ENCODE data around the gene SMIM10L2A. TPM values are rescaled to one million over a fixed set of nuclear protein-coding genes. Genes with fewer than 3 reads are reported as not detected.

Gene SMIM10L2A
- total and polyA plus RNA-seq, 2 of the 8 experiments (the other 6 are each of a cell fraction or from before 2014, with no cell fraction given) = 5.0 to 7.5 TPM

DNA sequence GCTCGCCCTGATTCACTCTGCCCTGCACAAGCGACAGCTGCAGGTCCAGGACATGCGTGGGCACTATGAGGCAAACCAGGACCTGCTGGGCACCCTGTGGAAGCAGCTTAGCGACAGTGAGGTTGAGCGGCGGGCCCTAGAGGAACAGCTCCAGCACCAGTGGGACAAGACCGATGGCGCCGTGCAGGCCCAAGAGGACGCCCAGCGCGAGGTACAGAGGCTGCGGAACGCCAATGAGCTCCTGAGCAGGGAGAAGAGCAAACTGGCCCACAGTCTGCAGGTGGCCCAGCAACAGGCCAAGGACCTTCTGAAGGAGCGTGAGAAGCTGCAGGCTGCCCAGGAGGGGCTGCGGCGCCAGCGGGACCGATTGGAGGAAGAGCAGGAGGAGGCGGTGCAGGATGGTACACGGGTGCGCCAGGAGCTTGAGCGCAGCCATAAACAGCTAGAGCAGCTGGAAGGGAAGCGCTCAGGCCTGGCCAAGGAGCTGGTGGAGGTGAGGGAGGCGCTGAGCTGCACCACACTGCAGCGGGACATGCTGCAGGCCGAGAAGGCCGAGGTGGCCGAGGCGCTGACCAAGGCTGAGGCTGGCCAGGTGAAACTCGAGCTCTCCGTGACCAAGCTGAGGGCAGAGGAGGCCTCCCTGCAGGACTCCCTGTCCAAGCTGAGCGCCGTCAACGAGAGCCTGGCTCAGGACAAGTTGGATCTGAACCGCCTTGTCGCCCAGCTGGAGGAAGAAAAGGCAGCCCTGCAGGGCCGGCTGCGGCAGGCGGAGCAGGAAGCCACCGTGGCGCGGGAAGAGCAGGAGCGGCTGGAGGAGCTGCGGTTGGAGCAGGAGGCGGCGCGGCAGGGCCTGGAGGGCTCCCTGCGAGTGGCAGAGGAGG is 12.8 kb downstream of the SMIM10L2A start:
- H3K4me1 ChIP-seq (replicated peaks in 1 of 4; ENCODE audit: control insufficient read depth in 3 of 4, insufficient read depth in 4 of 4, low read length in 3 of 4) = no peaks in the 10 kb centered on the region; a peak in 2 of 7 replicates
- no peak overlapping the region for H2BK5ac ChIP-seq (ENCODE audit: low read depth, low read length)
- CTCF ChIA-PET (ENCODE audit: partially characterized antibody) = interaction anchor here (0.6 to 3.2 kb wide), 13 partner anchors 8 to 497 kb away, joined by 3 to 13 read pairs (median 4); no protein-coding TSS in a partner anchor
- TF ChIP-seq MAFK (IDR thresholded peaks at IDR 0.05; ENCODE audit: low read depth, low read length) (no peak), POLR2AphosphoS5 (IDR thresholded peaks at IDR 0.05; ENCODE audit: low read depth, low read length) (no peak), CHD1 (IDR thresholded peaks at IDR 0.05; ENCODE audit: low read depth, low read length) (no peak), TAF7 (optimal IDR thresholded peaks at IDR 0.05; ENCODE audit: borderline replicate concordance, low read depth, low read length) (no peak), BACH1 (IDR thresholded peaks at IDR 0.05; ENCODE audit: low read length) (no peak), TCF12 (IDR thresholded peaks at IDR 0.05; ENCODE audit: low read depth, low read length) (no peak), YY1 (IDR thresholded peaks at IDR 0.05; ENCODE audit: low read depth, low read length) (no peak), RNF2 (IDR thresholded peaks at IDR 0.05; ENCODE audit: borderline replicate concordance, low read depth, low read length, missing control alignments, poor library complexity, severe bottlenecking) (no peak)
- TF ChIP-seq, protein P1, sequence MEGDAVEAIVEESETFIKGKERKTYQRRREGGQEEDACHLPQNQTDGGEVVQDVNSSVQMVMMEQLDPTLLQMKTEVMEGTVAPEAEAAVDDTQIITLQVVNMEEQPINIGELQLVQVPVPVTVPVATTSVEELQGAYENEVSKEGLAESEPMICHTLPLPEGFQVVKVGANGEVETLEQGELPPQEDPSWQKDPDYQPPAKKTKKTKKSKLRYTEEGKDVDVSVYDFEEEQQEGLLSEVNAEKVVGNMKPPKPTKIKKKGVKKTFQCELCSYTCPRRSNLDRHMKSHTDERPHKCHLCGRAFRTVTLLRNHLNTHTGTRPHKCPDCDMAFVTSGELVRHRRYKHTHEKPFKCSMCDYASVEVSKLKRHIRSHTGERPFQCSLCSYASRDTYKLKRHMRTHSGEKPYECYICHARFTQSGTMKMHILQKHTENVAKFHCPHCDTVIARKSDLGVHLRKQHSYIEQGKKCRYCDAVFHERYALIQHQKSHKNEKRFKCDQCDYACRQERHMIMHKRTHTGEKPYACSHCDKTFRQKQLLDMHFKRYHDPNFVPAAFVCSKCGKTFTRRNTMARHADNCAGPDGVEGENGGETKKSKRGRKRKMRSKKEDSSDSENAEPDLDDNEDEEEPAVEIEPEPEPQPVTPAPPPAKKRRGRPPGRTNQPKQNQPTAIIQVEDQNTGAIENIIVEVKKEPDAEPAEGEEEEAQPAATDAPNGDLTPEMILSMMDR (IDR thresholded peaks at IDR 0.05; ENCODE audit: control extremely low read depth in 1 of 3, insufficient read depth in 1 of 3, low read depth in 1 of 3, low read length in 3 of 3) = no peak

More for the DNA sequence above, 12.8 kb downstream of the SMIM10L2A start:
- H3K4me2 ChIP-seq (ENCODE audit: insufficient read depth in 1 of 2, low read depth in 2 of 2, low read length in 2 of 2) = no peak overlapping the region
- H2BK12ac ChIP-seq (ENCODE audit: low read depth, low read length) = no peak overlapping the region
- no peaks in the 10 kb centered on the region for H3K36me3 ChIP-seq (ENCODE audit: control insufficient read depth in 2 of 4, insufficient read depth in 4 of 4, low read length in 3 of 4)
- no peak overlapping the region for H2BK15ac ChIP-seq (ENCODE audit: low read length)
- H3K4me3 ChIP-seq (ENCODE audit: extremely low read depth in 1 of 4, insufficient read depth in 2 of 4, low read depth in 3 of 4, low read length in 4 of 4) = no peak overlapping the region
- H4K8ac ChIP-seq (ENCODE audit: extremely low read depth, insufficient read depth, low read length) = no peak overlapping the region
- no peaks in the 10 kb centered on the region for H3K79me1 ChIP-seq (ENCODE audit: low read depth, low read length)
- H3K18ac ChIP-seq (ENCODE audit: extremely low read depth, low read length) = no peak overlapping the region
- H3K9me3 ChIP-seq (ENCODE audit: insufficient read depth in 2 of 2, low read depth in 1 of 2, low read length in 1 of 2) = peaks cover 0 to 12% of the 10 kb centered on the region in 2 experiments; a peak in 1 of 4 replicates
- H2AK5ac ChIP-seq (ENCODE audit: low read depth, low read length) = no peak overlapping the region
- no peak overlapping the region for H4K5ac ChIP-seq (ENCODE audit: insufficient read length, low read depth, low read length)
- no peaks in the 10 kb centered on the region for H3K23me2 ChIP-seq (ENCODE audit: low read depth, low read length)
- no peak overlapping the region for H3K27ac ChIP-seq (ENCODE audit: low read depth, low read length)
- WGBS, 2 experiments (ENCODE audit: extremely low coverage in 1 of 2, insufficient coverage in 1 of 2, insufficient read length in 1 of 2, insufficient replicate concordance in 2 of 2, low coverage in 1 of 2, low lambda C conversion rate in 2 of 2, missing lambda C conversion rate in 1 of 2) = 96% methylated on average over 13 of the region's 49 CpGs; no CpG with 5 or more reads in 1 of the 2 experiments
- no peak overlapping the region for H2BK120ac ChIP-seq (replicated peaks; ENCODE audit: low read depth, low read length)
- H2AFZ ChIP-seq (ENCODE audit: low read length) = no peak overlapping the region
- H4K20me1 ChIP-seq (replicated peaks in 1 of 2; ENCODE audit: control insufficient read depth in 1 of 2, insufficient read depth in 2 of 2, low read length in 2 of 2) = no peaks in the 10 kb centered on the region
- no peak overlapping the region for H3K14ac ChIP-seq (ENCODE audit: insufficient read length)
- no peak for FAIRE-seq
- no peaks in the 10 kb centered on the region for H3K79me2 ChIP-seq (ENCODE audit: control insufficient read depth in 1 of 2, insufficient read depth in 2 of 2, low read length in 2 of 2)
- POLR2A ChIA-PET (ENCODE audit: partially characterized antibody) = interaction anchor here (0.6 kb wide), 1 partner anchor 452 kb away, joined by 3 read pairs; no protein-coding TSS in a partner anchor
- DNase-seq (ENCODE audit: low read depth in 1 of 2, low spot score in 2 of 2) = no peak
- H2BK20ac ChIP-seq (ENCODE audit: low read length) = no peak overlapping the region
- no peaks in the 10 kb centered on the region for H3K27me3 ChIP-seq (replicated peaks in 1 of 4; ENCODE audit: control insufficient read depth in 3 of 4, extremely low read depth in 1 of 4, insufficient read depth in 3 of 4, low read length in 3 of 4)
- H3K9ac ChIP-seq (replicated peaks in 1 of 4; ENCODE audit: extremely low read depth in 1 of 4, low read depth in 3 of 4, low read length in 3 of 4) = no peak overlapping the region
- no peak overlapping the region for H3K23ac ChIP-seq (ENCODE audit: insufficient read length)
- no peak overlapping the region for H3K4ac ChIP-seq (replicated peaks; ENCODE audit: insufficient read length, low read depth, low read length)
- H3K56ac ChIP-seq (replicated peaks; ENCODE audit: insufficient read length, low read depth, low read length) = no peak overlapping the region
- no peak overlapping the region for H4K91ac ChIP-seq (replicated peaks; ENCODE audit: insufficient read length, low read length)
